ENCODE results near the gene NKX1-1. TPM values are rescaled to one million over a fixed set of nuclear protein-coding genes. Genes with fewer than 3 reads are reported as not detected.

Gene NKX1-1
- total and polyA plus RNA-seq, 9 of the 15 experiments (the other 6 are each of a cell fraction or from before 2014, with no cell fraction given) = not detected

DNA sequence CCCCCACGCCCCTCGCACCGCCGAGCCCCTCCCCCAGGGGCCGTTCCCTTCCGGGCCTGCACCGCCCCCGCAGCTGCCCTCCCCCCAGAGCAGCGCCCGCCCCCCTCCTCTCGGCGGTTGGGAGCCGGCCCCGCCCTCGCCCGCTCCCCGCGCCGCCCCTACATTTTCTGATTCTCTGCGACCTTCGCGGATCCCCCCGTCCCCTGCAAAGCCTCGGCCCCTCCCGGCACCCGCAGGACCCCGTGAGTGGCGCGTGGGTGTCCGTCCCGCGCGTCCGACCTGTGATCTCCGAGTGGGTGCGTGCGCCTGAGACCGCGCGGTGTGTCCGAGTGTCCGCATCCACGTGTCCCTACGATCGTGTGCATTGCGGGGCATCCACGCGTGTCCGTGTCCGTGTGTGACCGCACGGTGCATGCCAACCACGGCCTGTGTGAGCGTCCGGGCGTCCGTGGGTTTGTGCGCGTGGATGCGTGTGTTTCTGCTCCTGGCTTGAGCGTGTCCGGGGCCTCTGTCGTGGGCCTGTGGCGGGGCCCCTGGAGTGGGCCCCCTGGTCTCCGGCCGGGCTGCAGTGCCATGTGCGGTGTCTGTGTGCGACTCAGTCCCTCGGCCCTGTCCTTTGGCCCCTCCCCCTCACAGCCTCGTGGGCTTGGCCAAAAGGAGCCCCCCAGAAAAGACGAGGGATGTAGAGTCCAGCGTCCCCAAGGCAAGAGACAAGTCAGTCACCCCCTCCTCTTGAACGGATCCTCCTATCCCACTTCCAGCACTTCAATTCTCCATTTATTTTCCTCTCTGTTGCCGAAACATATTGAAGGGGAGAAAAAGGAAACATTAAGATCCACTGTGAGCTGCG, 8.8 kb upstream of the NKX1-1 start (continued):
- TF ChIP-seq, protein P1, sequence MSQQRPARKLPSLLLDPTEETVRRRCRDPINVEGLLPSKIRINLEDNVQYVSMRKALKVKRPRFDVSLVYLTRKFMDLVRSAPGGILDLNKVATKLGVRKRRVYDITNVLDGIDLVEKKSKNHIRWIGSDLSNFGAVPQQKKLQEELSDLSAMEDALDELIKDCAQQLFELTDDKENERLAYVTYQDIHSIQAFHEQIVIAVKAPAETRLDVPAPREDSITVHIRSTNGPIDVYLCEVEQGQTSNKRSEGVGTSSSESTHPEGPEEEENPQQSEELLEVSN (IDR thresholded peaks at IDR 0.05; ENCODE audit: borderline replicate concordance in 1 of 2, extremely low read depth in 1 of 2, insufficient read depth in 1 of 2, insufficient read length in 1 of 2, low read depth in 1 of 2, low read length in 1 of 2, poor library complexity in 1 of 2, severe bottlenecking in 1 of 2) = peak in 1 of 2 experiments; percentile 32
- no peak for TF ChIP-seq NR4A1 (CRISPR knock-in tag; IDR thresholded peaks at IDR 0.05)
- TF ChIP-seq NR4A1 (tag; IDR thresholded peaks at IDR 0.05) = no peak
- TF ChIP-seq HDAC1 (IDR thresholded peaks at IDR 0.05) = peak in 1 of 2 experiments; percentile 97; a peak in 2 of 4 replicates
- TF ChIP-seq HDAC2 (IDR thresholded peaks at IDR 0.05) = peak; percentile 93
- TF ChIP-seq, protein P2, sequence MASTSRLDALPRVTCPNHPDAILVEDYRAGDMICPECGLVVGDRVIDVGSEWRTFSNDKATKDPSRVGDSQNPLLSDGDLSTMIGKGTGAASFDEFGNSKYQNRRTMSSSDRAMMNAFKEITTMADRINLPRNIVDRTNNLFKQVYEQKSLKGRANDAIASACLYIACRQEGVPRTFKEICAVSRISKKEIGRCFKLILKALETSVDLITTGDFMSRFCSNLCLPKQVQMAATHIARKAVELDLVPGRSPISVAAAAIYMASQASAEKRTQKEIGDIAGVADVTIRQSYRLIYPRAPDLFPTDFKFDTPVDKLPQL (IDR thresholded peaks at IDR 0.05; ENCODE audit: extremely low read depth, insufficient read length) = no peak
- peak; percentile 66; the same call in 1 of the 2 replicates for TF ChIP-seq NFIC (IDR thresholded peaks at IDR 0.05)
- TF ChIP-seq ETV5 (CRISPR knock-in tag; IDR thresholded peaks at IDR 0.05; ENCODE audit: low read depth) = peak; percentile 24; the same call in 1 of the 2 replicates
- TF ChIP-seq, protein P3, sequence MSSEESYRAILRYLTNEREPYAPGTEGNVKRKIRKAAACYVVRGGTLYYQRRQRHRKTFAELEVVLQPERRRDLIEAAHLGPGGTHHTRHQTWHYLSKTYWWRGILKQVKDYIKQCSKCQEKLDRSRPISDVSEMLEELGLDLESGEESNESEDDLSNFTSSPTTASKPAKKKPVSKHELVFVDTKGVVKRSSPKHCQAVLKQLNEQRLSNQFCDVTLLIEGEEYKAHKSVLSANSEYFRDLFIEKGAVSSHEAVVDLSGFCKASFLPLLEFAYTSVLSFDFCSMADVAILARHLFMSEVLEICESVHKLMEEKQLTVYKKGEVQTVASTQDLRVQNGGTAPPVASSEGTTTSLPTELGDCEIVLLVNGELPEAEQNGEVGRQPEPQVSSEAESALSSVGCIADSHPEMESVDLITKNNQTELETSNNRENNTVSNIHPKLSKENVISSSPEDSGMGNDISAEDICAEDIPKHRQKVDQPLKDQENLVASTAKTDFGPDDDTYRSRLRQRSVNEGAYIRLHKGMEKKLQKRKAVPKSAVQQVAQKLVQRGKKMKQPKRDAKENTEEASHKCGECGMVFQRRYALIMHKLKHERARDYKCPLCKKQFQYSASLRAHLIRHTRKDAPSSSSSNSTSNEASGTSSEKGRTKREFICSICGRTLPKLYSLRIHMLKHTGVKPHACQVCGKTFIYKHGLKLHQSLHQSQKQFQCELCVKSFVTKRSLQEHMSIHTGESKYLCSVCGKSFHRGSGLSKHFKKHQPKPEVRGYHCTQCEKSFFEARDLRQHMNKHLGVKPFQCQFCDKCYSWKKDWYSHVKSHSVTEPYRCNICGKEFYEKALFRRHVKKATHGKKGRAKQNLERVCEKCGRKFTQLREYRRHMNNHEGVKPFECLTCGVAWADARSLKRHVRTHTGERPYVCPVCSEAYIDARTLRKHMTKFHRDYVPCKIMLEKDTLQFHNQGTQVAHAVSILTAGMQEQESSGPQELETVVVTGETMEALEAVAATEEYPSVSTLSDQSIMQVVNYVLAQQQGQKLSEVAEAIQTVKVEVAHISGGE (CRISPR knock-in tag; IDR thresholded peaks at IDR 0.05) = no peak
- no peak for TF ChIP-seq CSDE1 (IDR thresholded peaks at IDR 0.05)
- TF ChIP-seq MAZ (CRISPR knock-in tag; conservative IDR thresholded peaks at IDR 0.05 in 1 of 2, IDR thresholded peaks at IDR 0.05 in 1 of 2) = peak in 1 of 2 experiments; percentile 25; a peak in 1 of 4 replicates

Data from K562 (cell line).